Hepatocyte (in vitro differentiated cells): ENCODE data around the gene ALG13.
"Not testable (repeated sequence)": the region's sequence is repeated elsewhere in the genome, so short reads cannot be mapped to it uniquely, and the experiment has no call there.

Experiments used
- CTCF ChIP-seq: fragments of 200-600 bp; sonication (generic); IDR thresholded peaks from 2 replicates; pipeline ENCODE4 v1.5.1; 2016; ENCODE audit warnings: antibody characterized with exemption, mild to moderate bottlenecking; ENCODE audit not compliant: poor library complexity
- EZH2 ChIP-seq: fragments of 200-600 bp; sonication (generic); IDR thresholded peaks from 2 replicates; pipeline ENCODE4 v1.6.1; 2016; ENCODE audit warnings: antibody characterized with exemption, mild to moderate bottlenecking, borderline replicate concordance
- EZH2phosphoT487 ChIP-seq: fragments of 200-600 bp; sonication (generic); IDR thresholded peaks from one replicate; pipeline ENCODE4 v1.6.1; 2018; ENCODE audit warnings: antibody characterized with exemption, mild to moderate bottlenecking, low read depth, moderate library complexity; ENCODE audit not compliant: unreplicated experiment, severe bottlenecking

DNA sequence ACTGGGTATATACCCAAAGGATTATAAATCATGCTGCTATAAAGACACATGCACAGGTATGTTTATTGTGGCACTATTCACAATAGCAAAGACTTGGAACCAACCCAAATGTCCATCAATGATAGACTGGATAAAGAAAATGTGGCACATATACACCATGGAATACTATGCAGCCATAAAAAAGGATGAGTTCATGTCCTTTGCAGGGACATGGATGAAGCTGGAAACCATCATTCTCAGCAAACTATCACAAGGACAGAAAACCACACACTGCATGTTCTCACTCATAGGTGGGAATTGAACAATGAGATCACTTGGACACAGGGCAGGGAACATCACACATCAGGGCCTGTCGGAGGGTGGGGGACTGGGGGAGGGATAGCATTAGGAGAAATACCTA is 109.1 kb downstream of the ALG13 start:
- not testable (repeated sequence) for TF ChIP-seq CTCF, EZH2phosphoT487, EZH2
